GM12878 (cell line): ENCODE measurements around the gene PDE6B. TPM values are rescaled to one million over a fixed set of nuclear protein-coding genes. Genes with fewer than 3 reads are reported as not detected.

ENCODE experiments used
- ATAC-seq: fragments of 200-7000 bp; cut with Tn5 transposase; 3 replicates; pipeline ENCODE4 v1.9.1; 2020; ENCODE audit warnings: mild to moderate bottlenecking, moderate library complexity
- BruUV-seq: library from RNA; stranded (reverse); fragments of 400-500 nt; replicated peaks from 2 replicates; lab custom pipeline; 2021; lab: Mats Ljungman, UMichigan
- CTCF ChIA-PET: fragments of 300-600 bp; sonication (Branson Sonifier 250); formaldehyde crosslinking; extraction: SDS; loops from one replicate; lab custom pipeline; 2021; ENCODE audit warnings: inconsistent platforms; lab: Yijun Ruan, JAX
- POLR2A ChIA-PET: fragments of 350-600 bp; formaldehyde crosslinking; extraction: SDS; loops from one replicate; lab custom pipeline; 2021; ENCODE audit warnings: inconsistent platforms; lab: Charles Lee
- RAD21 ChIA-PET: fragments of 300-600 bp; sonication (Branson Sonifier 250); formaldehyde crosslinking; loops from one replicate; lab custom pipeline; 2023; ENCODE audit warnings: antibody characterized with exemption; ENCODE audit not compliant: unreplicated experiment; lab: Charles Lee
- SMC1A ChIA-PET: fragments of 300-600 bp; sonication (Branson Sonifier 250); formaldehyde crosslinking; loops from one replicate; lab custom pipeline; 2023; ENCODE audit not compliant: unreplicated experiment, uncharacterized antibody; lab: Charles Lee
- DNase-seq: peaks from one replicate; pipeline ENCODE4 v3.0.0-alpha.2; 2011; ENCODE audit warnings: low read depth, low spot score
- FAIRE-seq: peaks from 3 replicates; lab custom pipeline; 2011; peaks lifted over from hg19 to GRCh38; lab: Jason Lieb, UNC
- H2AFZ ChIP-seq: 2 replicates; pipeline ENCODE4 v1.6.0; 2011; ENCODE audit warnings: low read depth, low read length, control low read depth; ENCODE audit not compliant: control insufficient read depth
- H3K27ac ChIP-seq: 2 replicates; pipeline ENCODE4 v1.5.1; 2011; ENCODE audit warnings: control low read depth; ENCODE audit not compliant: control insufficient read depth, insufficient read depth
- H3K27me3 ChIP-seq, 2 experiments: replicated peaks in 1 of 2; 2 replicates each; pipeline versions ENCODE4 v1.6.0 to v1.6.1; 2011; ENCODE audit warnings: low read length in 1 of 2; ENCODE audit not compliant: control insufficient read depth in 2 of 2, insufficient read depth in 2 of 2
- H3K36me3 ChIP-seq, 2 experiments: 2 replicates each; pipeline ENCODE4 v1.5.1; 2011; ENCODE audit warnings: low read length in 1 of 2; ENCODE audit not compliant: control insufficient read depth in 2 of 2, insufficient read depth in 2 of 2
- H3K4me1 ChIP-seq: 2 replicates; pipeline ENCODE4 v1.6.1; 2011; ENCODE audit warnings: mild to moderate bottlenecking, low read length, moderate library complexity, mixed read lengths; ENCODE audit not compliant: control insufficient read depth, insufficient read depth
- H3K4me2 ChIP-seq: 2 replicates; pipeline ENCODE4 v1.6.0; 2011; ENCODE audit warnings: control low read depth; ENCODE audit not compliant: control insufficient read depth, insufficient read depth
- H3K4me3 ChIP-seq: fragments of 200-600 bp; sonication (generic); 2 replicates; pipeline ENCODE4 v1.5.1; 2016
- H3K79me2 ChIP-seq: 2 replicates; pipeline ENCODE4 v1.6.0; 2011; ENCODE audit warnings: low read length; ENCODE audit not compliant: control insufficient read depth, insufficient read depth
- H3K9ac ChIP-seq: 2 replicates; pipeline ENCODE4 v1.8.0; 2011; ENCODE audit warnings: low read length, control low read depth, mixed read lengths; ENCODE audit not compliant: control insufficient read depth, insufficient read depth
- H3K9me3 ChIP-seq: replicated peaks from 3 replicates; pipeline ENCODE4 v1.5.1; 2011; ENCODE audit warnings: mild to moderate bottlenecking, low read length; ENCODE audit not compliant: control insufficient read depth, insufficient read depth
- H4K20me1 ChIP-seq: 2 replicates; pipeline ENCODE4 v1.6.0; 2011; ENCODE audit not compliant: control insufficient read depth, insufficient read depth
- BCL11A ChIP-seq: IDR thresholded peaks from 2 replicates; pipeline ENCODE4 v1.6.1; 2011; ENCODE audit warnings: low read depth, low read length
- BHLHE40 ChIP-seq, 2 experiments: fragments of 450-650 bp in 1 of 2; IDR thresholded peaks; 2 replicates each; pipeline ENCODE4 v1.6.1; 2011 to 2017; ENCODE audit warnings: low read depth in 2 of 2, borderline replicate concordance in 1 of 2, improper control_type of control experiment in 1 of 2, low read length in 1 of 2, mild to moderate bottlenecking in 1 of 2
- IKZF1 ChIP-seq: fragments of 450-650 bp; conservative IDR thresholded peaks from 2 replicates; pipeline ENCODE4 v1.6.1; 2017; ENCODE audit warnings: antibody characterized with exemption, mild to moderate bottlenecking
- NR2C2 ChIP-seq: IDR thresholded peaks from 2 replicates; pipeline ENCODE4 v1.6.1; 2011; ENCODE audit warnings: borderline replicate concordance, low read depth; ENCODE audit not compliant: control insufficient read depth, insufficient read length
- RAD21 ChIP-seq: IDR thresholded peaks from 2 replicates; pipeline ENCODE4 v1.6.1; 2011; ENCODE audit warnings: mild to moderate bottlenecking, low read depth, low read length, moderate library complexity; ENCODE audit not compliant: insufficient read depth
- SMC3 ChIP-seq: IDR thresholded peaks from 2 replicates; pipeline ENCODE4 v1.6.1; 2011; ENCODE audit warnings: low read length, improper control_type of control experiment, borderline replicate concordance
- TCF12 ChIP-seq: IDR thresholded peaks from 2 replicates; pipeline ENCODE4 v1.6.1; 2011; ENCODE audit warnings: low read depth, mild to moderate bottlenecking, low read length
- WGBS: methylation state at CpG from one replicate; pipeline ENCODE4 v1.1.6; 2016; ENCODE audit warnings: low lambda C conversion rate; ENCODE audit not compliant: insufficient replicate concordance, insufficient coverage; ENCODE audit errors: missing lambda C conversion rate; 5-methylcytosine and 5-hydroxymethylcytosine counted together
- in situ Hi-C: fragments of 300-500 bp; cut with MboI; formaldehyde crosslinking; loops from 9 replicates; pipeline ENCODE4 v1.14.3; 2018; ENCODE audit warnings: mixed read lengths
- intact Hi-C: fragments of 100-400 bp; cut with micrococcal nuclease; formaldehyde crosslinking; loops from one replicate; pipeline ENCODE4 v1.14.2; 2022; ENCODE audit not compliant: unreplicated experiment
- polyA plus RNA-seq, 11 experiments: library from polyadenylated mRNA; depleted of rRNA in 4 of 11; unstranded in 6 of 11; stranded (reverse) in 5 of 11; fragments of >200 nt; fragmentation: Nextera tagmentation in 4 of 11; fragmentation: Illumina TruSeq in 1 of 11; extraction: Ambion mirVana in 4 of 11; extraction: Trizol in 1 of 11; gene quantifications; 1 replicate in 1 of 11; 2 replicates in 10 of 11; pipeline versions ENCODE4 v1.2.1 to v1.2.3, GENCODE V29; 2011 to 2016; ENCODE audit warnings: inconsistent platforms in 2 of 11, missing spikeins in 2 of 11, low read depth in 1 of 11
- total RNA-seq, 4 experiments: library from RNA; depleted of rRNA in 3 of 4; stranded (reverse); fragments of >200 nt in 3 of 4; fragmentation: Illumina TruSeq in 1 of 4; extraction: Trizol in 1 of 4; gene quantifications; 2 replicates each; pipeline versions ENCODE4 v1.2.1 to v1.2.3, GENCODE V29; 2013 to 2021
- TF ChIP-seq, protein P1 (sequence below), 3 experiments: IDR thresholded peaks in 2 of 3; conservative IDR thresholded peaks in 1 of 3; 2 replicates each; pipeline ENCODE4 v1.5.1; 2011; ENCODE audit warnings: low read depth in 3 of 3, low read length in 3 of 3, mild to moderate bottlenecking in 3 of 3, control low read depth in 2 of 3, moderate library complexity in 2 of 3, inconsistent platforms in 1 of 3, mixed read lengths in 1 of 3; ENCODE audit not compliant: control insufficient read depth in 2 of 3, insufficient read depth in 1 of 3; ENCODE audit errors: extremely low read depth in 1 of 3

The PDE6B gene
- total and polyA plus RNA-seq, 10 of the 15 experiments (the other 5 are each of a cell fraction or from before 2014, with no cell fraction given): 2.6 to 6.4 (median 3.8) TPM

DNA sequence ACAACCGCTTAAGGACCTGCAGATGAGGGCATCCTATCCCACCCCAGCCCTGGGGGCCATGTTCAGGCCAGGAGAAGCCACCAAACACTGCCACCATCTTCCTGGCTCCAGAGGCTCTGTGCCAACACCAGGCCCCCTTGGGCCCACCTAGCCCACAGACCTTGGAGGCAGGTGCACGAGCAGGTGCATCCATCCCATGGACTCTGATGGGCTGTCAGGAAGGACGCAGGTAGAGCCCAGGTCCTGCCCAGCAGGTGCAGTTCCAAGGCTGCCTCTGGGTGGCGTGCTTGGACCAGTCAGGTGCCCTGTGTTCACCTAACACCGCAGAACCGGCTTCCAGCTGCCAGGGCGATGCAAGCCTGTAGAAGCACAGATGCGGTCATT, 22.8 kb upstream of the PDE6B start:
- FAIRE-seq (no peak), DNase-seq (no peak), ATAC-seq (peak; percentile 72)
- no TSS peak for BruUV-seq
- intact Hi-C loops (no loop called here), in situ Hi-C loops (no loop called here)
- H3K27me3 ChIP-seq: no peaks in the 10 kb centered on the region
- ChIA-PET RAD21 (interaction anchor here (0.7 to 1.4 kb wide), 7 partner anchors 13 to 385 kb away, joined by 3 to 10 read pairs (median 4); partner anchors contain the start of genes ATP5ME, IDUA and MYL5), POLR2A (interaction anchor here (0.9 kb wide), 1 partner anchor 72 kb away, joined by 3 read pairs; the partner anchor contains the start of genes ATP5ME and MYL5), SMC1A (interaction anchor here (0.7 to 2.0 kb wide), 6 partner anchors 13 to 139 kb away, joined by 3 to 10 read pairs (median 4); partner anchors contain the start of genes ATP5ME and MYL5)
- H4K20me1 ChIP-seq: no peaks in the 10 kb centered on the region
- no peak overlapping the region for H2AFZ ChIP-seq
- no peaks in the 10 kb centered on the region for H3K4me1 ChIP-seq
- H3K79me2 ChIP-seq: no peaks in the 10 kb centered on the region
- H3K27ac ChIP-seq: no peak overlapping the region
- H3K9ac ChIP-seq: no peak overlapping the region
- H3K4me2 ChIP-seq: no peak overlapping the region
- H3K36me3 ChIP-seq: no peaks in the 10 kb centered on the region
- H3K9me3 ChIP-seq: peaks cover 2% of the 10 kb centered on the region; the same call in 1 of the 3 replicates
- TF ChIP-seq SMC3: peak; percentile 20; the same call in 1 of the 2 replicates
- peak; percentile 59 for TF ChIP-seq RAD21
- no peak for TF ChIP-seq BCL11A
- TF ChIP-seq NR2C2: no peak
- 0 out of 2 replicates have a peak, but pooled peaks have one; percentile 33 for TF ChIP-seq TCF12
- TF ChIP-seq, protein P1, sequence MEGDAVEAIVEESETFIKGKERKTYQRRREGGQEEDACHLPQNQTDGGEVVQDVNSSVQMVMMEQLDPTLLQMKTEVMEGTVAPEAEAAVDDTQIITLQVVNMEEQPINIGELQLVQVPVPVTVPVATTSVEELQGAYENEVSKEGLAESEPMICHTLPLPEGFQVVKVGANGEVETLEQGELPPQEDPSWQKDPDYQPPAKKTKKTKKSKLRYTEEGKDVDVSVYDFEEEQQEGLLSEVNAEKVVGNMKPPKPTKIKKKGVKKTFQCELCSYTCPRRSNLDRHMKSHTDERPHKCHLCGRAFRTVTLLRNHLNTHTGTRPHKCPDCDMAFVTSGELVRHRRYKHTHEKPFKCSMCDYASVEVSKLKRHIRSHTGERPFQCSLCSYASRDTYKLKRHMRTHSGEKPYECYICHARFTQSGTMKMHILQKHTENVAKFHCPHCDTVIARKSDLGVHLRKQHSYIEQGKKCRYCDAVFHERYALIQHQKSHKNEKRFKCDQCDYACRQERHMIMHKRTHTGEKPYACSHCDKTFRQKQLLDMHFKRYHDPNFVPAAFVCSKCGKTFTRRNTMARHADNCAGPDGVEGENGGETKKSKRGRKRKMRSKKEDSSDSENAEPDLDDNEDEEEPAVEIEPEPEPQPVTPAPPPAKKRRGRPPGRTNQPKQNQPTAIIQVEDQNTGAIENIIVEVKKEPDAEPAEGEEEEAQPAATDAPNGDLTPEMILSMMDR (IDR thresholded peaks at IDR 0.05 in 2 of 3, conservative IDR thresholded peaks at IDR 0.05 in 1 of 3; ENCODE audit: control insufficient read depth in 2 of 3, extremely low read depth in 1 of 3, insufficient read depth in 1 of 3, low read depth in 3 of 3, low read length in 3 of 3): peak; percentile 55 to 62 (median 58); a peak in 4 of 6 replicates
- peak in 1 of 2 experiments; percentile 29; a peak in 1 of 4 replicates for TF ChIP-seq BHLHE40 (IDR thresholded peaks at IDR 0.05; ENCODE audit: borderline replicate concordance in 1 of 2, low read depth in 2 of 2, low read length in 1 of 2)
- 0 out of 2 replicates have a peak, but pooled peaks have one; percentile 16 for TF ChIP-seq IKZF1
- TF ChIP-seq, all 136 proteins: peak for 6
- 2% methylated on average over 8 of the region's 8 CpGs for WGBS
- H3K4me3 ChIP-seq: no peak overlapping the region
- CTCF ChIA-PET: interaction anchor here (0.7 to 1.7 kb wide), 13 partner anchors 9 to 384 kb away, joined by 3 to 13 read pairs (median 5); partner anchors contain the start of genes ATP5ME, IDUA and MYL5
